HEK293 (cell line): ENCODE data around the gene KIF17.

Source experiments
- CTCF ChIA-PET: fragments of 350-600 bp; formaldehyde crosslinking; extraction: SDS; loops from one replicate; lab custom pipeline; 2021; ENCODE audit warnings: antibody characterized with exemption; lab: Yijun Ruan, JAX
- POLR2A ChIA-PET: fragments of 300-600 bp; formaldehyde crosslinking; extraction: SDS; loops from one replicate; lab custom pipeline; 2020; ENCODE audit warnings: antibody characterized with exemption, inconsistent platforms; lab: Yijun Ruan, JAX
- H3K27ac ChIP-seq: fragments of 200-500 bp; sonication (Bioruptor generic); 2 replicates; pipeline ENCODE4 v1.5.1; 2014; ENCODE audit warnings: low read depth, low read length, control low read depth, inconsistent platforms; ENCODE audit errors: extremely low read depth
- H3K36me3 ChIP-seq, 2 experiments: fragments of 200-500 bp in 1 of 2; sonication (Bioruptor generic) in 1 of 2; 1 replicate in 1 of 2; 2 replicates in 1 of 2; pipeline ENCODE4 v1.5.1; 2014 to 2017; ENCODE audit warnings: inconsistent platforms in 2 of 2, low read length in 2 of 2; ENCODE audit not compliant: control insufficient read depth in 2 of 2, insufficient read depth in 1 of 2
- H3K4me1 ChIP-seq: fragments of 200-500 bp; sonication (Bioruptor generic); 2 replicates; pipeline ENCODE4 v1.5.1; 2014; ENCODE audit warnings: mild to moderate bottlenecking, low read length, inconsistent platforms; ENCODE audit not compliant: control insufficient read depth, insufficient read depth
- H3K4me3 ChIP-seq: 2 replicates; pipeline ENCODE4 v1.5.1; 2011; ENCODE audit warnings: low read depth, mild to moderate bottlenecking, control low read depth, low read length, moderate library complexity
- H3K9me3 ChIP-seq: fragments of 200-500 bp; sonication (Bioruptor generic); 2 replicates; pipeline ENCODE4 v1.5.1; 2014; ENCODE audit warnings: low read depth, low read length, inconsistent platforms; ENCODE audit not compliant: control insufficient read depth, insufficient read depth
- ZNF175 ChIP-seq: fragments of 450-650 bp; formaldehyde crosslinking; IDR thresholded peaks from 2 replicates; pipeline ENCODE4 v1.5.1; 2016; ENCODE audit warnings: missing biosample characterization, missing genetic modification characterization
- ZNF394 ChIP-seq: fragments of 450-650 bp; formaldehyde crosslinking; IDR thresholded peaks from 2 replicates; pipeline ENCODE4 v1.5.1; 2016; ENCODE audit warnings: missing biosample characterization, missing genetic modification characterization, mild to moderate bottlenecking, moderate library complexity, borderline replicate concordance
- ZNF510 ChIP-seq: fragments of 450-650 bp; formaldehyde crosslinking; IDR thresholded peaks from 2 replicates; pipeline ENCODE4 v1.5.1; 2018; ENCODE audit warnings: mild to moderate bottlenecking, missing genetic modification characterization, missing biosample characterization; ENCODE audit not compliant: insufficient replicate concordance
- ZNF623 ChIP-seq: fragments of 450-650 bp; formaldehyde crosslinking; IDR thresholded peaks from 2 replicates; pipeline ENCODE4 v1.5.1; 2016; ENCODE audit warnings: missing biosample characterization, missing genetic modification characterization
- ZNF658 ChIP-seq: fragments of 450-650 bp; formaldehyde crosslinking; IDR thresholded peaks from 2 replicates; pipeline ENCODE4; 2016; ENCODE audit warnings: missing biosample characterization, missing genetic modification characterization
- ZNF664 ChIP-seq: fragments of 450-650 bp; formaldehyde crosslinking; IDR thresholded peaks from 2 replicates; pipeline ENCODE4 v1.5.1; 2016; ENCODE audit warnings: missing biosample characterization, missing genetic modification characterization
- ZSCAN16 ChIP-seq: fragments of 450-650 bp; formaldehyde crosslinking; IDR thresholded peaks from 2 replicates; pipeline ENCODE4 v1.5.1; 2016; ENCODE audit warnings: missing biosample characterization, missing genetic modification characterization
- ZSCAN5A ChIP-seq: fragments of 450-650 bp; formaldehyde crosslinking; IDR thresholded peaks from 2 replicates; pipeline ENCODE4 v1.5.1; 2016; ENCODE audit warnings: missing biosample characterization, missing genetic modification characterization
- TF ChIP-seq, protein P1 (sequence below): fragments of 450-650 bp; formaldehyde crosslinking; IDR thresholded peaks from 2 replicates; pipeline ENCODE4 v1.5.1; 2016; ENCODE audit warnings: missing biosample characterization, missing genetic modification characterization
- TF ChIP-seq, protein P2 (sequence below): fragments of 450-650 bp; formaldehyde crosslinking; IDR thresholded peaks from 2 replicates; pipeline ENCODE4 v1.5.1; 2017; ENCODE audit warnings: missing biosample characterization, missing genetic modification characterization
- TF ChIP-seq, protein P3 (sequence below): fragments of 450-650 bp; formaldehyde crosslinking; IDR thresholded peaks from 2 replicates; pipeline ENCODE4 v1.5.1; 2016; ENCODE audit warnings: missing biosample characterization, missing genetic modification characterization, low read depth

KIF17 gene

GRCh38 chr1:20663969-20664715 lies 53.7 kb downstream of the KIF17 start (continued):
- TF ChIP-seq ZNF175 (tag by site-specific recombination) (no peak), ZSCAN16 (tag by site-specific recombination) (no peak), ZNF658 (no peak), ZNF623 (tag by site-specific recombination) (no peak), ZNF394 (tag by site-specific recombination) (no peak)
- TF ChIP-seq, protein P1, sequence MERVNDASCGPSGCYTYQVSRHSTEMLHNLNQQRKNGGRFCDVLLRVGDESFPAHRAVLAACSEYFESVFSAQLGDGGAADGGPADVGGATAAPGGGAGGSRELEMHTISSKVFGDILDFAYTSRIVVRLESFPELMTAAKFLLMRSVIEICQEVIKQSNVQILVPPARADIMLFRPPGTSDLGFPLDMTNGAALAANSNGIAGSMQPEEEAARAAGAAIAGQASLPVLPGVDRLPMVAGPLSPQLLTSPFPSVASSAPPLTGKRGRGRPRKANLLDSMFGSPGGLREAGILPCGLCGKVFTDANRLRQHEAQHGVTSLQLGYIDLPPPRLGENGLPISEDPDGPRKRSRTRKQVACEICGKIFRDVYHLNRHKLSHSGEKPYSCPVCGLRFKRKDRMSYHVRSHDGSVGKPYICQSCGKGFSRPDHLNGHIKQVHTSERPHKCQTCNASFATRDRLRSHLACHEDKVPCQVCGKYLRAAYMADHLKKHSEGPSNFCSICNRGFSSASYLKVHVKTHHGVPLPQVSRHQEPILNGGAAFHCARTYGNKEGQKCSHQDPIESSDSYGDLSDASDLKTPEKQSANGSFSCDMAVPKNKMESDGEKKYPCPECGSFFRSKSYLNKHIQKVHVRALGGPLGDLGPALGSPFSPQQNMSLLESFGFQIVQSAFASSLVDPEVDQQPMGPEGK (tag by site-specific recombination), result no peak
- TF ChIP-seq, protein P2, sequence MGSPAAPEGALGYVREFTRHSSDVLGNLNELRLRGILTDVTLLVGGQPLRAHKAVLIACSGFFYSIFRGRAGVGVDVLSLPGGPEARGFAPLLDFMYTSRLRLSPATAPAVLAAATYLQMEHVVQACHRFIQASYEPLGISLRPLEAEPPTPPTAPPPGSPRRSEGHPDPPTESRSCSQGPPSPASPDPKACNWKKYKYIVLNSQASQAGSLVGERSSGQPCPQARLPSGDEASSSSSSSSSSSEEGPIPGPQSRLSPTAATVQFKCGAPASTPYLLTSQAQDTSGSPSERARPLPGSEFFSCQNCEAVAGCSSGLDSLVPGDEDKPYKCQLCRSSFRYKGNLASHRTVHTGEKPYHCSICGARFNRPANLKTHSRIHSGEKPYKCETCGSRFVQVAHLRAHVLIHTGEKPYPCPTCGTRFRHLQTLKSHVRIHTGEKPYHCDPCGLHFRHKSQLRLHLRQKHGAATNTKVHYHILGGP (tag by site-specific recombination), result no peak

DNA sequence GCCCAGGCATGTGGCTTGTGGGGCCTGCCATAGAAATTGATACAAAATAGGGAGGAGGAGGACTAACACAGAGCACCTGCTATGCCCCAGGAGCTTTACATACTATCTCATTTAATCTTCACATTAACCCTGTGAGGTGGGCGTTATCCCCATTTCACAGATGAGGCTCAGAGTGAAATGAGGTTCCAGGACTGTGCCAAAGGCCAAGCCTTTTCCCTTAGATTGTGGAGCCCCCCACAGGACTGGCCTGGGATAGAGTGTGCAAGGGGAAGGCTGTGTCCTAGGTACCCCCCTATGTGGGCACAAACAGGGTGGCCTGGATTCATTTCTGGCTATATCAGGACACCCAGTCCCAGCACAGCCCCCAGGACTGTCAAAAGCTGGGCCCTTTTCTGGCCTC lies 54.4 kb downstream of the KIF17 start:
- POLR2A ChIA-PET, result no interaction called here
- TF ChIP-seq ZSCAN5A (tag by site-specific recombination) (no peak), ZNF623 (tag by site-specific recombination) (no peak), ZNF664 (peak; percentile 86)
- Histone ChIP-seq H3K4me3 (no peak overlapping the region), H3K36me3 (peaks cover 7 to 18% of the 10 kb centered on the region in 2 experiments; a peak in 2 of 3 replicates), H3K27ac (no peak overlapping the region), H3K9me3 (no peaks in the 10 kb centered on the region), H3K4me1 (no peaks in the 10 kb centered on the region)
- CTCF ChIA-PET, result interaction anchor here (0.6 to 1.7 kb wide), 5 partner anchors 12 to 551 kb away, joined by 3 to 6 read pairs (median 4); no protein-coding TSS in a partner anchor

DNA sequence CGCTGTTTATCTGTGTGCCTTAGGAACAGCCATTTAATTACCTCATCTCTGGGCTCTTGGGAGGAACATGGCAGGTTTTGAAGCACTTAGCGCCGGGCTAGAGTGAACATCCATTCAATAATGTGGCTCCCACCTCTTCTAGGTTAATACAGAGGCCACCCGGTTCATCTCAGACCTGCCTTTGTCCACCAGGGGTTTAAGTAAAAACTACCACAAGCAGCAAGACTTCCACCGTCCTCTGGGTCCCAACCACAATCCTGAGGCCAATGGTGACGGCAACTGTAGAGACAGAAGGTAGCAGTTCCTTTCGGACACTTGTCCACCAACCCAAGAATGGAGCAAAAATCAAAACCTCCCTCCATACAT lies 55.7 kb downstream of the KIF17 start:
- peak overlapping the region; percentile 48; the same call in 1 of the 2 replicates for H3K27ac ChIP-seq
- ChIA-PET POLR2A (interaction anchor here (1.0 to 2.4 kb wide), 7 partner anchors 9 to 518 kb away, joined by 3 to 24 read pairs (median 4); partner anchors contain the start of gene KIF17), CTCF (interaction anchor here (1.0 to 1.7 kb wide), 2 partner anchors 29 to 34 kb away, joined by 5 to 12 read pairs; partner anchors contain the start of gene PINK1)

More for the DNA sequence above, 55.7 kb downstream of the KIF17 start:
- TF ChIP-seq, protein P3, sequence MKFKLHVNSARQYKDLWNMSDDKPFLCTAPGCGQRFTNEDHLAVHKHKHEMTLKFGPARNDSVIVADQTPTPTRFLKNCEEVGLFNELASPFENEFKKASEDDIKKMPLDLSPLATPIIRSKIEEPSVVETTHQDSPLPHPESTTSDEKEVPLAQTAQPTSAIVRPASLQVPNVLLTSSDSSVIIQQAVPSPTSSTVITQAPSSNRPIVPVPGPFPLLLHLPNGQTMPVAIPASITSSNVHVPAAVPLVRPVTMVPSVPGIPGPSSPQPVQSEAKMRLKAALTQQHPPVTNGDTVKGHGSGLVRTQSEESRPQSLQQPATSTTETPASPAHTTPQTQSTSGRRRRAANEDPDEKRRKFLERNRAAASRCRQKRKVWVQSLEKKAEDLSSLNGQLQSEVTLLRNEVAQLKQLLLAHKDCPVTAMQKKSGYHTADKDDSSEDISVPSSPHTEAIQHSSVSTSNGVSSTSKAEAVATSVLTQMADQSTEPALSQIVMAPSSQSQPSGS, result 0 out of 2 replicates have a peak, but pooled peaks have one; percentile 3
- TF ChIP-seq ZNF510, result no peak
- Histone ChIP-seq H3K9me3 (no peaks in the 10 kb centered on the region), H3K36me3 (peaks cover 9 to 31% of the 10 kb centered on the region in 2 experiments; a peak in 2 of 3 replicates), H3K4me1 (no peaks in the 10 kb centered on the region), H3K4me3 (peak overlapping the region; percentile 81)
